Endothelial cell of umbilical vein (primary cell): ENCODE measurements around the gene CNOT1.

Experiments
- EZH2 ChIP-seq: IDR thresholded peaks from 2 replicates; pipeline ENCODE4 v1.6.1; 2012; ENCODE audit warnings: borderline replicate concordance, low read depth, mild to moderate bottlenecking, moderate library complexity, low read length, inconsistent platforms; ENCODE audit not compliant: severe bottlenecking
- FOS ChIP-seq: IDR thresholded peaks from 2 replicates; pipeline ENCODE4 v1.6.1; 2011; ENCODE audit warnings: mild to moderate bottlenecking, low read length, moderate library complexity, borderline replicate concordance; ENCODE audit not compliant: insufficient read depth
- GATA2 ChIP-seq: IDR thresholded peaks from 2 replicates; pipeline ENCODE4 v1.7.0; 2011; ENCODE audit warnings: low read depth, mild to moderate bottlenecking, moderate library complexity, mixed read lengths, low read length; ENCODE audit not compliant: insufficient read length, insufficient read depth
- MYC ChIP-seq: IDR thresholded peaks from one replicate; pipeline ENCODE4 v1.6.1; 2011; ENCODE audit warnings: mild to moderate bottlenecking, low read depth, low read length
- POLR2A ChIP-seq: IDR thresholded peaks from 2 replicates; pipeline ENCODE4 v1.6.1; 2012; ENCODE audit warnings: low read depth, mild to moderate bottlenecking, control low read depth, low read length
- POLR2AphosphoS5 ChIP-seq: IDR thresholded peaks from 2 replicates; pipeline ENCODE4 v1.6.1; 2012; ENCODE audit warnings: low read depth, mild to moderate bottlenecking, control low read depth, low read length, moderate library complexity; ENCODE audit not compliant: insufficient read depth
- TF ChIP-seq, protein P1 (sequence below), 2 donors: IDR thresholded peaks; 1 replicate in 1 of 2; 2 replicates in 1 of 2; pipeline ENCODE4 v1.5.1; 2011; ENCODE audit warnings: low read length in 2 of 2, mild to moderate bottlenecking in 2 of 2, moderate library complexity in 2 of 2, control low read depth in 1 of 2, inconsistent platforms in 1 of 2, low read depth in 1 of 2; ENCODE audit not compliant: insufficient read depth in 1 of 2; ENCODE audit errors: extremely low read depth in 1 of 2
- TF ChIP-seq, protein P2 (sequence below): IDR thresholded peaks from 2 replicates; pipeline ENCODE4 v1.6.1; 2011; ENCODE audit not compliant: insufficient read depth, insufficient read length

DNA sequence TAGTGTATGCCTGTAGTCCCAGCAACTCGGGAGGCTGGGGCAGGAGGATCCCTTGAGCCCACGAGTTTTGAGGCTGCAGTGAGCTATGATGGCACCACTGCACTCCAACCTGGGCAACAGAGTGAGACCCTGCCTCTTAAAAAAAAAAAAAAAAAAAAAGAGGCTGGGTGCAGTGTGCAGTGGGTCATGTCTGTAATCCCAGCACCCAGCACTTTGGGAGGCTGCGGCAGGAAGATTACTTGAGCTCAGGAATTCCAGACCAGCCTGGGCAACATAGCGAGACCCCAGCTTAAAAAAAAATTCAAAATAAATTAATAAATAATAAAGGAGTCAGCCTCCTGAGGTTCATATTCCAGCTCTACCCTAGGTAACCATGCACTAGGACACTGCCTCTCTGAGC lies 9.6 kb upstream of the CNOT1 start:
- TF ChIP-seq, protein P1, sequence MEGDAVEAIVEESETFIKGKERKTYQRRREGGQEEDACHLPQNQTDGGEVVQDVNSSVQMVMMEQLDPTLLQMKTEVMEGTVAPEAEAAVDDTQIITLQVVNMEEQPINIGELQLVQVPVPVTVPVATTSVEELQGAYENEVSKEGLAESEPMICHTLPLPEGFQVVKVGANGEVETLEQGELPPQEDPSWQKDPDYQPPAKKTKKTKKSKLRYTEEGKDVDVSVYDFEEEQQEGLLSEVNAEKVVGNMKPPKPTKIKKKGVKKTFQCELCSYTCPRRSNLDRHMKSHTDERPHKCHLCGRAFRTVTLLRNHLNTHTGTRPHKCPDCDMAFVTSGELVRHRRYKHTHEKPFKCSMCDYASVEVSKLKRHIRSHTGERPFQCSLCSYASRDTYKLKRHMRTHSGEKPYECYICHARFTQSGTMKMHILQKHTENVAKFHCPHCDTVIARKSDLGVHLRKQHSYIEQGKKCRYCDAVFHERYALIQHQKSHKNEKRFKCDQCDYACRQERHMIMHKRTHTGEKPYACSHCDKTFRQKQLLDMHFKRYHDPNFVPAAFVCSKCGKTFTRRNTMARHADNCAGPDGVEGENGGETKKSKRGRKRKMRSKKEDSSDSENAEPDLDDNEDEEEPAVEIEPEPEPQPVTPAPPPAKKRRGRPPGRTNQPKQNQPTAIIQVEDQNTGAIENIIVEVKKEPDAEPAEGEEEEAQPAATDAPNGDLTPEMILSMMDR (IDR thresholded peaks at IDR 0.05; ENCODE audit: extremely low read depth in 1 of 2, insufficient read depth in 1 of 2, low read depth in 1 of 2, low read length in 2 of 2) = no peak
- TF ChIP-seq, protein P2, sequence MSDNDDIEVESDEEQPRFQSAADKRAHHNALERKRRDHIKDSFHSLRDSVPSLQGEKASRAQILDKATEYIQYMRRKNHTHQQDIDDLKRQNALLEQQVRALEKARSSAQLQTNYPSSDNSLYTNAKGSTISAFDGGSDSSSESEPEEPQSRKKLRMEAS = no peak
- TF ChIP-seq POLR2AphosphoS5 (no peak), POLR2A (no peak), EZH2 (no peak), FOS (no peak), GATA2 (no peak), MYC (no peak)
